NCI-H524 (cell line): Measurements from ENCODE around the gene TUBA1A.
"Not testable (repeated sequence)": the region's sequence is repeated elsewhere in the genome, so short reads cannot be mapped to it uniquely, and the experiment has no call there.

Experiments used
- DNase-seq, 2 experiments: peaks; one replicate each; lab custom pipeline; 2025; lab: John Stamatoyannopoulos, UW

Gene TUBA1A

DNA sequence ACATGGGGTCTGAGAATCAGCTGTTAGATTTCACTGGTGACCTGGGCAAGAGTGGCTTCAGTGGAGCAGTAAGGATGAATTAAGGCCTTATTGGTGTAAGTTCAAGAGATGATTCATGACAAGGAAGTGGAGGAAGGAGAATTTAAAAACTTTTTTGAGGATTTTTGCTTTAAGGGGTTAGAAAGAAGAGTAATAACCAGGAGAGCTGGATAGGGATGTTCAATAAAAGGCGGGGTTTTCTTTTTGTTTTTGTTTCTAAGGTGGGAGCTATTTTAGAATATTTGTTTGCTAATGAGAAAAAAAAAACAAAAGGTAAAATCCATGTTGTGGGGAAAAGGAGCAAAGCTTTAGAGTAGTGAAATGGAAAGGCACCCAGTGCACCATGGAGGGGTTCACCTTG lies 42.5 kb downstream of the TUBA1A start:
- no peak for DNase-seq

DNA sequence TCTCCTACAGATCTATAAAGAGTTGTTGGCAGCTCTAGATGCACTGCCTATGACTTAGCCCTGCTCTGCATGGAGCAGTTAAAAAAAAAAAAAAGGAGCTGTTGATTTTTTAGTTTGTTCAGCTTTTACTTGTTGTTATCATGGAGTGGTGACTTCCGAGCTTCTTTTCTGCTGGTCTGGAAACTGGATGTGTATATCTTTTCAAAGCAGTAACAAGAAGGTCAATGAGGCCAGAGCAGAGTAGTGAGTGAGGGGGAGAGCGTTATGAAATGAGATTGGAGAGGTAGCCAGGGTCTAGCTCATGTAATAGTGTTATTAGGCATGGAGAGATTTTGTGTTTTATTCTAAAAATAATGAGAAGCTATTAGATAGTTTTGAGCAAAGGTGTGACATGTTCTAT lies 44.5 kb downstream of the TUBA1A start:
- DNase-seq: no peak

DNA sequence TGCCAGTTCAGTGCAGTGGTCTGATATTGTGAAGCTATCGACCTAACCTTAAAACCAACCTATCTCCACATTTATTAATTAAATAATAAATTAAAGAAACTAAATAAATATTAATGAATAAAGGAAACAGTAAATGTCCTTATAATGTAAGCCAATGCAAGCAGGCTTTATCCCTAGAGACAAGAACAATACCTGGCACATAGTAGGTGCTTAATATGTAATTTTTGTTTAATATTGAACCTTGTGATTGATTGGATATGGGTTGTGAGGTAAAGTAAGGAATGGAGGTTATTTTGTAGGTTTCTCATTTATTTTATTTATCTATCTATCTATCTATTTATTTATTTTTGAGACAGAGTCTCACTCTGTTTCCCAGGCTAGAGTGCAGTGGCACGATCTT lies 49.9 kb downstream of the TUBA1A start:
- DNase-seq: no peak

DNA sequence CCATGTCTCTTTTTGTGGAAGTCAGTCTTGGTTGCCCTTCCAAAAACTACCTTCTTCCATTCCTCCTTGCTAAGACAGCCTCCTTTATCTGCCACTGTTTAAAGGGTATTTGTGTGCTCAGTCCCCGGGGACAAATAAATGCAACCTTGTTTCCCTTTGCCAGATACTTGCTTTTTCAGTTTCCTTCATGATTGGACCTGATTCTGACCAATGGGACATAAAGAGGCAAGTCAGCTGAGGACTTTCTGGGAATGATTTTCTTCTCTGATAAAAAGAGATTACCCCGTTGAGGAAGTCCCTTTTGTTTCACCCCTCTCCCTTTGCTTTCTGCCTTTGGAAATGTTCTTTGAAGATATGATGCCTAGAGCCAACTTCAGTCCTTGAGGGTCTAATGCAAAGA lies 50.3 kb downstream of the TUBA1A start:
- no peak for DNase-seq

DNA sequence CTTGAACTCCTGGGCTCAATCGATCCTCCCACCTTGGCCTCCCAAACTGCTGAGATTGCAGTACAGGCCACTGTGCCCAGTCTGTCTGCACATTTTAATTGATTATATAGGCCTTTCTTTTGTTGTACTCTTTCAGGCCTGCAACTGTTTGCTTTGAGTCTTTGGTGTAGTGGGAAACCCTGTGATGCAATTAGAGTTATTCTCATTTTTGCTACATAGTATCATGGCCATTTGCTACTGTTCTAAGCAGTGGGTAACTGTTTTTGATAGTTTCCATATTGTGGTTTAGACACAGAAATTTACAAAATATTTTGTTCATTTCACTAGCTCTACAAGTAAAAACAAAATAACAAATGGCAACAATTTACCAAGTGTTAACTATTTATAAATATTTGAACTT lies 51.4 kb downstream of the TUBA1A start:
- no peak for DNase-seq

DNA sequence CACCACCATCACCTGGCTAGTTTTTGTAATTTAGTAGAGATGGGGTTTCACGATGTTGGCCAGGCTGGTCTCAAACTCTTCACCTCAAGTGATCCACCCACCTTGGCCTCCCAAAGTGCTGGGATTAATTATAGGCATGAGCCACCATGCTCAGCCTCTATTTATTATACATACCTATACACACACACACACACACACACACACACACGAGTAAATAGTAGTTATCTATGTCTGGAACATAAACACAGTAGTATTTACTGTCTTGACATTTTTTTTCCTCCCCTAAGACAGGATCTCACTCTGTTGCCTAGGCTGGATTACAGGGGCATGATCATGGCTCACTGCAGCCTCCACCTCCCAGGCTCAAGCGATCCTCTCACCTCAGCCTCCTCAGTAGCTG lies 51.9 kb downstream of the TUBA1A start:
- not testable (repeated sequence) for DNase-seq
